SK-MEL-5 (cell line): ENCODE data around the gene SLC39A3. TPM values are rescaled to one million over a fixed set of nuclear protein-coding genes. Genes with fewer than 3 reads are reported as not detected.

Experiments used
- DNase-seq: peaks from one replicate; pipeline ENCODE4 v3.0.0-alpha.2; 2016; ENCODE audit warnings: low read depth, low spot score
- in situ Hi-C: cut with HindIII; loops from 2 replicates; pipeline ENCODE4 v1.10.0; 2016; ENCODE audit warnings: low sequenced_read_pairs, high pct_unique_total_duplicates, low pct_unique_long_range_greater_than_20kb
- polyA plus RNA-seq, 2 experiments: library from polyadenylated mRNA; depleted of rRNA; stranded (reverse); fragments of >200 nt; gene quantifications; 2 replicates each; pipeline ENCODE4 v1.2.3, GENCODE V29; 2015
- total RNA-seq: library from RNA; depleted of rRNA; stranded (reverse); fragments of >200 nt; shearing (Covaris generic); gene quantifications from 2 replicates; pipeline ENCODE4 v1.2.3, GENCODE V29; 2014; rRNA removed

SLC39A3 gene, protein sequence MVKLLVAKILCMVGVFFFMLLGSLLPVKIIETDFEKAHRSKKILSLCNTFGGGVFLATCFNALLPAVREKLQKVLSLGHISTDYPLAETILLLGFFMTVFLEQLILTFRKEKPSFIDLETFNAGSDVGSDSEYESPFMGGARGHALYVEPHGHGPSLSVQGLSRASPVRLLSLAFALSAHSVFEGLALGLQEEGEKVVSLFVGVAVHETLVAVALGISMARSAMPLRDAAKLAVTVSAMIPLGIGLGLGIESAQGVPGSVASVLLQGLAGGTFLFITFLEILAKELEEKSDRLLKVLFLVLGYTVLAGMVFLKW
- 42.1 and 48.6 TPM in 2 replicates for total RNA-seq
- polyA plus RNA-seq (2015; cell fraction: cytosol; rRNA removed): 89.5 and 91.7 TPM in 2 replicates
- polyA plus RNA-seq (2015; cell fraction: nucleus; rRNA removed): 11.7 and 17.0 TPM in 2 replicates

DNA sequence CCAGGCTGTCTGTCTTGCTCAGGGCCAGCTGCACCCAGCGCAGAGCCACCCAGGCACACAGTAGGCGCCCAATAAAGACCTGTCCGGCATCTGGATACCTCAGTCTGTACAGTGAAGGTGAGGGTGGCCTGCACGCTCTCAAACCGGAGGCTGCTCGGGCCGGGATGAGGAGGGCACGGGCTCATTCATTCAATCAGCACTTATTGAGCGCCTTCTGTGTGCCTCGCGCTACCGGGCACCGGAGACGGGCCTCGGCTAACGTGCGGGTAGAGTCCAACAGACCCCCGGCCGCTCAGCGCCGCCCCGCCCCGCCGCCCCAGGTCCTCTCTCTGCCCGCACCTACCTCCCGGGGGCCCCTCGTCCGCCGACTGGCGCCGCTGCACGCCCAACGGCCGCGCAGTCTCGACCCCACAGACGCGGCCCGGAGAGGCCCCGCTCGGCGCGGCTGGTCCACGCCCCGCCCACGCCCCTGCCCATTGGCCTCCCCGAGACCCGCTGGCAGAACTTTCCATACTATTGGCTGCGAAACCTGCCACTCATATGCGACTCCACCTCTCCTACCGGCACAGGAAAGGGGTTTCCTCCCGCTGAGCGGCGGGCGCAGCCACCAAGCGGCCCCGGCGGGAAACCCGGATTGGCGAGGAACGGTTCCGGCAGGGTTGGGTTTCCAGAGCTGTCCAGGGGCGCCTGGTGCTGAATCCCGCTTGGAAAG, at the start of gene SLC39A3:
Gene SLC39A3 (minus strand): TSS at position 416 of the 712 bp plus-strand sequence. CDS start 2,760 bp downstream, outside the sequence.
- peak; percentile 96 for DNase-seq
- in situ Hi-C loops: no loop called here

DNA sequence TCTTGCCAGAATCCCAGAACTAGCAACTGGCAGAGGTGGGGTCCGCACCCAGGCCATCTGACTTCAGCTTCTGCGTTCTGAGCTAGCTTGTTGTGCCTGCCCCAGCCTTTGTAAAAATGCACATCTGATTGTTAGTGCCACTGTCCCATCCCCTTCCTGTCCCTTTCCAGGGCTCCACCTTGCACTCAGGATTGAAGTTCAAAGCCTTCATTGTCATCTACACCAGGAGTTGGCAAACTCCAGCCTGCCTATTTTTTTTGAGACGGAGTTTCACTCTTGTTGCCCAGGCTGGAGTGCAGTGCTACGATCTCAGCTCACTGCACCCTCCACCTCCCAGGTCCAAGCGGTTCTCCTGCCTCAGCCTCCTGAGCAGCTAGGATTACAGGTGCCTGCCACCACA, 48.4 kb upstream of the SLC39A3 start:
- in situ Hi-C loops: no loop called here
- DNase-seq: no peak

DNA sequence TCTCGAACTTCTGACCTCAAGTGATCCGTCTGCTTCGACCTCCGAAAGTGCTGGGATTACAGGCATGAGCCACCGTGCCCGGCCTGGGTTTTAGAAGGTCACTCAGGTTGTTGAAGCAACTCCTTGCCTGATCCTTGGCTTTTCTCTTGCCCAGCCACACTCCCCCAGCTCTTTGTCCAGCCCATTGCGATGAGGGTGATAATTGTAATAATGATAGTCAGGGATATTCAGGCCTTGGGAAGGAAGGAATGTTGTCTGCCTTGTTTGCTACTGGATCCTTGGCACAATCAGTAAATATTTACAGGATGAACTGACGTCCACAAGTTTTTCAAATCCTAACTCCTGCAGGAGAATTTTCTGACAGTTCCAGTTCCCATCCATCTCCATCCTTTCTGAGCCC, 47.3 kb upstream of the SLC39A3 start:
- in situ Hi-C loops: no loop called here
- DNase-seq: no peak

DNA sequence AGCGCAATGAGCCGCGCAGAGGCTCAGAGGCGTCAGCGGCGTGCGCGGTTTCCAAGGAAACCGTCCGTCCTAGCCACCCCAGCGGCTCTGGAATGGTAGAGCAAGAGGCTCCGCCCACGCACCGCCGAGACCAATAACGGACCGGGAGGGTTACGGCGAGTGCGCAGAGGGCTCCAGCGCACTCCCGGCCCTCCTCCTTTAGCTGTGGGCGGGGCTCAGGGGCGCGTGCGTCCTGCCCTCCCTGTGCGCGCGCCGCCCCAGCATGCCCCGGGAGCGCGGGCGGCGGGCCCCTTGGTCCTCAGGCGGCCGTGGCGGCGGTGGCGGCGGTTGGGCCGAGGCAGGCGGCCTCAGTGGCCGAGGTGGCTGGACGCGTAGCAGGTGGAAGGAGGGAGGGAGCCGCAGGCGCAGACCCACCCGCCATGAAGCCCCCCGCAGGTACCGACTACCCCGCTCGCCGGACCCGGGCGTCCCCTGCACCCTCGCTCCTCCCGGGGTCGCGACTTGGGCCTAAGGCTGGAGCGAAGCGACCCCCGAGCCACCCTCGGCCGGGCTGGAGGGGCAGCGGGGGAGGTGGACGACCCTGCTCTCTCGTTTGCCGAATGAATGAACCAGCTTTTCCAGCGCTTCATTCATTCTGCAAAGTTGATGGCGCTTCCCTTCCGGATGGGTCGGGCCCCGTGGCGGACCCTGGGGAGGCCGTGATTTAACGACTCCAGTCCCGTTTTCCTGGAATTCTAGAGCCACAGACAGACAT, 45.6 kb upstream of the SLC39A3 start, which contains the start of gene THOP1:
Gene THOP1 (plus strand): TSS at position 260 of the 754 bp plus-strand sequence. CDS start 160 bp downstream, at position 420.
- peak; percentile 98 for DNase-seq
- in situ Hi-C loops: no loop called here

DNA sequence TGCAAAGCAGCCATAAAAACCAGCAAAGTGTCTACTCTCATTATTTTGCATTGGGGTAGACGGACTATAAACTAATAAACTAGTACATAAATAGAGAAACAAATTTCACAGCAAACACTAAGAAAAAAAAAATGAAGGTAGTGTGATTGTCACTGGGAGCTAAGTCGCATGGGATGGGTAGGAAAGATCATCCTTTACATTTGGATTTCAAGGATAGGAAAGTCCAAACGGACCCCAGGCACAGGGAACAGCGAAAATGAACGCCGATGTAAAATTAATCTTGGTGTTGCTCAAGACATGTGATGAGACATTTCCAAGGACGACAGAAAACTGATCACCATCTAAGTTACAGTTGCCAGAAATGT, 43.9 kb upstream of the SLC39A3 start:
- DNase-seq: no peak
- in situ Hi-C loops: no loop called here

DNA sequence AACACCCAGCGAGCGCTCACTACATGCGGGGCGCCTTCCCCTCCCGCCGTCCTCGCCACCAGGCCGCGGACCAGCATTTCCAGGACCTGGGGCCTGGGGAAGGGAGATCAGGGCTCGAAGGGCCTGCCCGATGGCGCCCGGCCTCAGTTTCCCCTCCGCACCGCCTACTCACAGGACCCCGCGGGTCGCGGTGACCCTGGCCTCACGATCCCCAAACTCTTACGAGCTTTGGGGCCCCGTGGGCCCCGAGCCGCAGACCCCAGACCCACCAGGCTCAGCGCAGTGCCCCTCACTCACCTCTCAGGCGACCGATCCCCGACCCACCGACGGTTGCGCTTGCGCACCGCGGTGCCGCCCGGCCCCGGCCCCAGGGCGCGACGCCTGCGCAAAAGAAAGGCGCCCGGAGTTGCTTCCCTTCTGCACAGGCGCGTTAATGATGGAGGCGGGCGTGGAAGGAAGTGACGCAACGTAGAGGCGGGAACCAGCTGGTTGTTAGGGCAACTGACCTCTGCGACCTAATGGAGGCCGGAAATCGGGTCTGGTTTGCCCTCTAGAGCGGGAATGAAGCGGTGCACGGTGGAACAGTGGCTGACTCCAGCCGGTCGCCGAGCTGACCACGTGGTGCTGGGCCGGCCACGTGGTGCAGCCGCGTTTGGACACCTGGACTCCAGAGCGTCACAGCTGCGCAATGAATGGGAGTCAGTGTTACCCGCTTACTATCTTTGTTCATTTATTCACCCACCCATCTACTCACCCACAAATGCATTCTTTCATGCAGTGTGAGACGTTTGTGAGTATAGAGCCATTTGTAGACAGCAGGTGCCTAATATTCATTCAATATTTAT, 43.3 kb upstream of the SLC39A3 start, which contains the start of gene SGTA:
Gene SGTA (minus strand): TSS at position 338 of the 845 bp plus-strand sequence. CDS start 14,205 bp downstream, outside the sequence.
- in situ Hi-C loops: no loop called here
- DNase-seq: peak; percentile 99

DNA sequence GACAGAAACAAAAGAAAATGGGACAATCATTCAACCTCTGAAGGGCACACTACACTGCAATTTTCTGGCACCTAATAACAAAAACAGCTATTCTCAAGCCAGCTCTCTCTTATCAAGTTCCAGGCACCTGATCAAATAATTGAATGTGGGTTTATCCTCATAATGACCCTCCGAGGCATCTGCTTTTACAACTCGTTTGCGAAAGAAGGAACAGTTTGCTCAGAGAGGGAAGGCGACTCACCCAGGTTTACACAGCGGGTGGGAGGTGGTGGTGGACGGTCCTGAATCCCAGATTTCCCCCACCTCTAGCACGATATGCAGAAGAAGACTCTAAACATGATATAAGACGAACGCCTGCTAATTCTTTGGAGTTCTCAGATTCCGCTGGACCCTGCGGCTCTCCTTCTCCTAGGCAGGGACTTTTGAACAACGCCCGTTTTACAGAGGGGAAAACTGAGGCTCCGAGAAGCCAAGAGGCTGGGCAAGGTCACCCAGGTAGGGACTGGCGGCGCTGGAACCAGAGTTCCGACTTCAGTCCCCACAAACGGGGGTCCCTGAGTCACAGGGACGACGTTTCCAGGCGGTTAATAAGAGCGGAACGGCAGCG, 42.6 kb upstream of the SLC39A3 start:
- no peak for DNase-seq
- in situ Hi-C loops: no loop called here

DNA sequence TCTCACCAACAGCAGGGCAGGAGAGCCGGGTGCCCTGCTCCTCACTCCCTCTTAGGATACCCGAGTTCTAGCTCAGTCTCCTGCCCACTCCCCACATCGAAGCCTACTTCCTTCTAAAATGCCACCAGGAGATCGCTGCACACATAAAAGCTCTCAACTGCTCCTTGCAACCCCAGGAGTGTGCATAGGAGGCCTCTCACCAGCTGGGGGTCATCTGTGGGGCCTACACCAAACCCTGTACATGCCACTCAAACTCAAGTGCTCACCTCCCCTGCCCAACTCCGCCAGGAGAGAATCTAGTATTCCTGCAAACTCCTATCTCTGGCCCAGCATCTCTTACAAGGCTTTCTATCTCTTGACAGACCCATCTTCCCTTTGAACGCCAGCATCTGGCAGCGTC, 40.5 kb upstream of the SLC39A3 start:
- DNase-seq: no peak
- in situ Hi-C loops: no loop called here

DNA sequence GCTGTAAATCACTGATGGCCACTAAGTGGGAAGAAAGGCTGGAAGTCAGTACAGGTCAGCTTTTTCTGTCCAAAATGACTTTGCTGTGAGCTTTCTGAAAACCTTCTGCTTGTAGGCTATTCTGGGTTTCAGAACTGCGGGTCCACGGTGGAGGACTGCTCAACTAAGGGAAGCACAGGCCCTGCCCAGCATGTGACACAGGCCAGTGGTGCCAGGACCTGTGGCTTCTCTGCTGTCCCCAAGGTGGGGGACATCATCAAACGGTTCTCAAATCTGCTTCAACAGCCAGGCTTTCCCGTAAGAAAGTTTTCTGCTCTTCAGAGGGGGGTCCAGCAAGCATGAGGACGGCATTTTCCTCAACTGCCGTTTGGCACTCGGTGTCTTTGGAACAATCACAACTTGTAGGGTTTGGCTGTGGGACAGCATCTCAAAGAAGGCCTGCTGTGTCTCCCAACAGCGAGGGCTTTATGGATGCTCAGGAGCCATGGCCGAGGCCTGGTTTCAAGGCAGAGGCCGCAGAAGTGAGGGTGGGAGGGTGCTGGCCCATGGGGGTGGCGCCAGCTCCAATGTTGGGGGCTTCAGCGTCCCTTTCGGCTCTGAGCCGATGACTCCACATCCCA, 39.4 kb upstream of the SLC39A3 start:
- DNase-seq: no peak
- in situ Hi-C loops: no loop called here

DNA sequence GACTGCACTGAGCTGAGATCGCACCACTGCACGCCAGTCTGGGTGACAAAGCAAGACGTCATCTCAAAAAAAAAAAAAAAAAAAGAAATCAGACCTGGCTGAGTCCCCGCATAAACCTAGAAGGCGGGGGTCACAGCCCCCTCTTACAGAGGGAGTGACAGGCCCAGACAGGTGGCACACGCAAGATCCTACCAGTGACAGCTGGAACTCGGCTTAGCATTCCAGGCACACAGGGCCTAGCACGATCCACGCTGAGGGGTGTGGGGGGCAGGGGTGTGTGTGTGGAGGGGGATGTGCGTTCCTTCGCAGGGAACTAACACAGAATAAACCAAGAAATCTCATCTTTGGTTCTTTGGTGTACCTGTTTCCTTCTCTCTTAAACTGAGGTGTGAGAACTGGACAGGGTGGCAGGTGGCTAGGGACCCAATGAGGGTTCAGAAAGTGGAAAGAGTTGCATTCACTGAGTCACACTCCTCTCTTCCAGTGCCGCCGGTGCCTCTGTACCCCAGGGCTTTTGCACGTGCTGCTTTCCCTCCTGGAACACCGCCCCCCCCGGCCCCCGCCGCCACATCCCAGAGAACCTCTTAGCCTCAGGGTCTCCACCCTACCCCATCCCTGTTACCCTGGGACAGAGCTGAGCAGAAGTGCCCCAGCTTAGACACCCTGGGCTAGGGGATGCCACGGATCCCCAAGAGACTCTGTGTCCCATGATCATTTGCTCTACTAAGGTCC, 38.3 kb upstream of the SLC39A3 start:
- in situ Hi-C loops: no loop called here
- no peak for DNase-seq

DNA sequence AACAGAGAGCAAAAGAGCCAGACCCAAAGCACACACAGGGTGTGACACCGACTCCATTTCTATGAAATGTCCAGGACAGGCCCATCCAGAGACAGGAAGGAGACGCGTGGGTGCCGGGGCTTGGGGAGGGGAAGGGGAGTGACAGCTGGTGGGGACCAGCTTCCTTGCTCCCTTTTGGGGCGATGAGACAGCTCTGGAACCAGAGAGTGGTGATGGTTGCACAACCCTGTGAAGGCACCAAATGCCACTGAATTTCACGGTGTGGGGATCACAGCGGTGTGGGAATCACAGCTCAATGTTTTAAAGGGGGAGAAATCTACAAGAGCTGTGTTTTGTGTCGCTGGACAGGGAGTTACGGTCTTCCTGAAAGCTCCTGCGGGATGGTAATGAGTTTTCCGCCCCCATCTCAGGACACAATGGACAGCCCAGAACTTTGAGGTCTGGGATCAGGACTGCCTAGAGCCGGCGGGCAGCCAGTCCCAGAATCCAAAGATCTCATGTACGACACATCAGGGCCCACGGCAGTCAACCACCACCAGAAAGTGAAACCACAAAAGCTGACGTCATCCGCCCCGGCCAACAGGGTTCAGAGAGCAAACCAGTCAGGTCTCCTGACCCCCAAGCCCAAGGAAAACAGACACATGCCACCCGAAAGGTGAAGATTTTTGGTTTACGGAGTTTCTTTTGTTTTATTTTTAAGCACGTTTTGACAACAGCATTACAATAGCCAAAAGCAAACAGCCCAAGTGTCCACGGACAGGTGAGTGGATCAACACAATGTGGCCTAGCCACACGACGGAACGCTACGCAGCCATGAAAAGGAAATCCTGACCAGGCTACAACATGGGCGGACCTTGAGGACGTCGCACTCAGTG, 36.0 kb upstream of the SLC39A3 start:
- in situ Hi-C loops: no loop called here
- peak; percentile 37 for DNase-seq

DNA sequence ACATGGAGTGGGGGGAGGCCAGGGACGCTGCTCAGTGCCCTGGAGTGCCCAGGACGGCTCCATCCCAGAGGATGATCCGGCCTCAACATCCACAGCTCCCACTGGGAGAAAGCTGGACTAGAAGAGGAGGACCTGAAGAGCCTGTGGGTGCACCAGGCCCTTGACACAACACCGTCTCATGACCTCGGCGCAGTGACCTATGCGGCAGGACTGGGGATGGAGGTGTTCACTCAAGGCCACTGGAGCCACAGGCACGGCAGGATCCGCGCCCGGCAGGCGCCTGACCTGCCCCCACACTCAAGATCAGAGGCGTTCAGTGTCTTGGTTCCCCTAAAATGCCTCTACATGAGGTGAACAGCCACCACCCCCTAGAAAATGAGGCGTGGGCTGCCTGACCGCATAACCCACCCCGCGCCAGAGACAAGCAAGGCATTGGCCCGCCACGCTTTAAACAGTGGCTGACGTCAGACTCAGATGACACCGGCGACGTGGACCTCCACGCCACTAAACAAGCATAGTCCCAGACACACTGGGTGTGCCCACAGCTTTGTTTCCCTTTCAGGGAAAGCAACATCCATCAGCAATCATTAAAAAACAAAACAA, 35.2 kb upstream of the SLC39A3 start:
- no peak for DNase-seq
- in situ Hi-C loops: no loop called here

DNA sequence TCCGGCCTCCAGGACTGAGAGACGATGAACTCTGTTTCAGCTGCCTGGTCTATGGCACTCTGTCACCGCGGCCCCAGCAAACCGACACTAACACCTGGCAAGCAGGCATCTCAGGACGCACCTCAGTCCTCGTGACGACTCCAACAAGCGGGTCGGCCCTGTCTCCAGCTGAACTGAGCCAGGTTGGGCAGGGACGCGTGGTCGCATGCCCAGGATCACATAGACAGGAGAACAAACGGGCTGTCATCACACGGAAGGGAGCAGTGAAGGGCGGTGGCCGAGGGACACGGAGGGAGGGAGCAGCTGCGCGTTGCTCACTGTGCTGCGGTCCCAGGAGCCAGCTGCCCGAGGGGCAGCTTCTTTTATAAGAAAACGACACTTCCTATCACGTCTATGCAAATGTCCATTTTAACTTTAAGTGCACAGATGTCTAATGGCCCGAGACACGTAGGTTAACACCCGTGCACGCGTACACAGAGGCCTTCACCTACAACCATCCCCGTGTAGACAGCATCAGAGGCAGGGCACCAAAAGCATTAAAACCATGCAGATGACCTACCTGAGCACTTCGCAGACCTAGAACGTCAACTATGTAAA, 34.4 kb upstream of the SLC39A3 start:
- no peak for DNase-seq
- in situ Hi-C loops: no loop called here
